Measurements from ENCODE around the gene FAM181A.
A peak's percentile ranks its signal among the peaks of the same experiment; 100 is the strongest.

Gene FAM181A

GRCh38 chr14:93937519-93937918 lies 10.4 kb downstream of the FAM181A start:
- no peak overlapping the region for H3K27ac ChIP-seq (replicated peaks)
- no peak overlapping the region for H3K4me3 ChIP-seq (replicated peaks; ENCODE audit: insufficient read depth, low read length)
- TF ChIP-seq GABPA (IDR thresholded peaks at IDR 0.05; ENCODE audit: low read depth) (no peak), POLR2AphosphoS5 (IDR thresholded peaks at IDR 0.05; ENCODE audit: low read depth) (no peak), CTCF (IDR thresholded peaks at IDR 0.05; ENCODE audit: insufficient read depth, low read length) (no peak), SPI1 (IDR thresholded peaks at IDR 0.05; ENCODE audit: borderline replicate concordance, low read depth) (no peak), REST (IDR thresholded peaks at IDR 0.05; ENCODE audit: insufficient replicate concordance, low read depth) (no peak)
- H3K27me3 ChIP-seq (ENCODE audit: insufficient read depth, poor library complexity, severe bottlenecking): no peaks in the 10 kb centered on the region
- no peak for DNase-seq (ENCODE audit: low read depth in 1 of 2, low spot score in 1 of 2)

- Histone ChIP-seq H3K4me3 (replicated peaks; ENCODE audit: insufficient read depth, low read length) (no peak overlapping the region), H3K27ac (replicated peaks) (no peak overlapping the region), H3K27me3 (ENCODE audit: insufficient read depth, poor library complexity, severe bottlenecking) (no peaks in the 10 kb centered on the region)
- DNase-seq (ENCODE audit: low read depth in 1 of 2, low spot score in 1 of 2): no peak
- no peak for TF ChIP-seq REST (IDR thresholded peaks at IDR 0.05; ENCODE audit: insufficient replicate concordance, low read depth)
- TF ChIP-seq CTCF (IDR thresholded peaks at IDR 0.05; ENCODE audit: insufficient read depth, low read length): no peak
- TF ChIP-seq POLR2AphosphoS5 (IDR thresholded peaks at IDR 0.05; ENCODE audit: low read depth): no peak
- TF ChIP-seq GABPA (IDR thresholded peaks at IDR 0.05; ENCODE audit: low read depth): no peak
- no peak for TF ChIP-seq SPI1 (IDR thresholded peaks at IDR 0.05; ENCODE audit: borderline replicate concordance, low read depth)
These were observed 11.7 kb downstream of the FAM181A start for GRCh38 chr14:93938751-93939303.

- H3K27me3 ChIP-seq (ENCODE audit: insufficient read depth, poor library complexity, severe bottlenecking): no peaks in the 10 kb centered on the region
- H3K4me3 ChIP-seq (replicated peaks; ENCODE audit: insufficient read depth, low read length): peak overlapping the region; percentile 35
- peak; percentile 66 to 84 for DNase-seq (ENCODE audit: low read depth in 1 of 2, low spot score in 1 of 2)
- H3K27ac ChIP-seq (replicated peaks): no peak overlapping the region
- peak; percentile 46 for TF ChIP-seq CTCF (IDR thresholded peaks at IDR 0.05; ENCODE audit: insufficient read depth, low read length)
- no peak for TF ChIP-seq POLR2AphosphoS5 (IDR thresholded peaks at IDR 0.05; ENCODE audit: low read depth)
These were observed 12.4 kb downstream of the FAM181A start for GRCh38 chr14:93939304-93940229.
